Stomach smooth muscle (tissue), 2 donors: Measurements from ENCODE around the gene PDZD2.
"Not testable (repeated sequence)": the region's sequence is repeated elsewhere in the genome, so short reads cannot be mapped to it uniquely, and the experiment has no call there.

Experiments
- H3K27ac ChIP-seq: one replicate; pipeline ENCODE4 v1.7.0; 2013; ENCODE audit warnings: mild to moderate bottlenecking, low read length, inconsistent platforms
- H3K27me3 ChIP-seq, 2 donors: one replicate each; pipeline ENCODE4 v1.7.0; 2013; ENCODE audit warnings: low read length in 2 of 2; ENCODE audit not compliant: insufficient read depth in 2 of 2, control insufficient read depth in 1 of 2
- H3K36me3 ChIP-seq, 2 donors: one replicate each; pipeline ENCODE4 v1.7.0; 2013; ENCODE audit warnings: low read length in 2 of 2; ENCODE audit not compliant: control insufficient read depth in 2 of 2, insufficient read depth in 2 of 2
- H3K4me1 ChIP-seq: one replicate; pipeline ENCODE4 v1.7.0; 2013; ENCODE audit warnings: low read length; ENCODE audit not compliant: control insufficient read depth, insufficient read depth
- H3K4me3 ChIP-seq, 2 donors: one replicate each; pipeline ENCODE4 v1.7.0; 2013; ENCODE audit warnings: low read length in 2 of 2
- H3K9ac ChIP-seq, 2 donors: one replicate each; pipeline ENCODE4 v1.7.0; 2013; ENCODE audit warnings: low read length in 2 of 2, mild to moderate bottlenecking in 1 of 2
- H3K9me3 ChIP-seq, 2 donors: one replicate each; pipeline ENCODE4 v1.7.0; 2013; ENCODE audit warnings: low read length in 2 of 2; ENCODE audit not compliant: control insufficient read depth in 2 of 2
- donor health status: healthy.
- donor health status: Pancreatic carcinoma.

The PDZD2 gene

GRCh38 chr5:32069396-32069795, 430.5 kb downstream of the PDZD2 start:
- H3K4me3 ChIP-seq, result no peak overlapping the region
- no peak overlapping the region for H3K27ac ChIP-seq
- peaks cover 3% of the 10 kb centered on the region for H3K4me1 ChIP-seq
- H3K27me3 ChIP-seq, result no peaks in the 10 kb centered on the region
- H3K9ac ChIP-seq, result no peak overlapping the region
- H3K9me3 ChIP-seq, result no peaks in the 10 kb centered on the region
- H3K36me3 ChIP-seq, result peaks cover 7 to 22% of the 10 kb centered on the region in 2 donors

- Histone ChIP-seq H3K27me3 (no peaks in the 10 kb centered on the region), H3K4me3 (no peak overlapping the region)
Observed at GRCh38 chr5:32071351-32071944, 432.5 kb downstream of the PDZD2 start.

GRCh38 chr5:32072054-32072453, 433.1 kb downstream of the PDZD2 start:
- Histone ChIP-seq H3K27ac (no peak overlapping the region), H3K9me3 (no peaks in the 10 kb centered on the region), H3K4me1 (peaks cover 3% of the 10 kb centered on the region), H3K9ac (no peak overlapping the region), H3K36me3 (peaks cover 5 to 23% of the 10 kb centered on the region in 2 donors), H3K4me3 (no peak overlapping the region), H3K27me3 (no peaks in the 10 kb centered on the region)

More at GRCh38 chr5:32071351-32071944, 432.5 kb downstream of the PDZD2 start:
- no peak overlapping the region for H3K9ac ChIP-seq
- H3K36me3 ChIP-seq, result peaks cover 6 to 23% of the 10 kb centered on the region in 2 donors
- peaks cover 3% of the 10 kb centered on the region for H3K4me1 ChIP-seq
- no peak overlapping the region for H3K27ac ChIP-seq
- no peaks in the 10 kb centered on the region for H3K9me3 ChIP-seq

GRCh38 chr5:32074401-32074800, 435.5 kb downstream of the PDZD2 start:
- Histone ChIP-seq H3K4me3 (no peak overlapping the region), H3K36me3 (peaks cover 5 to 23% of the 10 kb centered on the region in 2 donors), H3K27me3 (no peaks in the 10 kb centered on the region)

GRCh38 chr5:32076699-32077695, 438.1 kb downstream of the PDZD2 start:
- Histone ChIP-seq H3K4me3 (no peak overlapping the region), H3K27ac (no peak overlapping the region), H3K4me1 (no peaks in the 10 kb centered on the region), H3K9me3 (no peaks in the 10 kb centered on the region), H3K9ac (peak overlapping the region in 1 of 2 donors; percentile 4), H3K36me3 (peaks cover 6 to 14% of the 10 kb centered on the region in 2 donors), H3K27me3 (no peaks in the 10 kb centered on the region)

More at GRCh38 chr5:32074401-32074800, 435.5 kb downstream of the PDZD2 start:
- Histone ChIP-seq H3K9me3 (no peaks in the 10 kb centered on the region), H3K9ac (no peak overlapping the region), H3K27ac (no peak overlapping the region), H3K4me1 (peaks cover 3% of the 10 kb centered on the region)

- not testable (repeated sequence) for H3K27me3 ChIP-seq, H3K4me1 ChIP-seq, H3K9me3 ChIP-seq, H3K4me3 ChIP-seq, H3K36me3 ChIP-seq, H3K9ac ChIP-seq, H3K27ac ChIP-seq
Observed at GRCh38 chr5:32078855-32079254, 439.9 kb downstream of the PDZD2 start.

- not testable (repeated sequence) for H3K4me1 ChIP-seq, H3K9ac ChIP-seq, H3K27me3 ChIP-seq, H3K36me3 ChIP-seq, H3K9me3 ChIP-seq, H3K27ac ChIP-seq, H3K4me3 ChIP-seq
Observed at GRCh38 chr5:32080565-32080964, 441.6 kb downstream of the PDZD2 start.

- Histone ChIP-seq H3K27me3 (no peaks in the 10 kb centered on the region), H3K36me3 (peaks cover 5 to 7% of the 10 kb centered on the region in 2 donors), H3K27ac (no peak overlapping the region), H3K9me3 (no peaks in the 10 kb centered on the region), H3K4me1 (no peaks in the 10 kb centered on the region), H3K4me3 (no peak overlapping the region), H3K9ac (no peak overlapping the region)
Observed at GRCh38 chr5:32082701-32083100, 443.8 kb downstream of the PDZD2 start.

- Histone ChIP-seq H3K4me1 (no peaks in the 10 kb centered on the region), H3K27ac (no peak overlapping the region), H3K36me3 (peaks cover 9 to 12% of the 10 kb centered on the region in 2 donors), H3K9ac (no peak overlapping the region), H3K4me3 (no peak overlapping the region), H3K27me3 (no peaks in the 10 kb centered on the region), H3K9me3 (no peaks in the 10 kb centered on the region)
Observed at GRCh38 chr5:32083981-32084430, 445.1 kb downstream of the PDZD2 start.

GRCh38 chr5:32087086-32088082, 448.5 kb downstream of the PDZD2 start:
- H3K9me3 ChIP-seq, result no peaks in the 10 kb centered on the region
- H3K4me1 ChIP-seq, result no peaks in the 10 kb centered on the region
- peaks cover 10 to 16% of the 10 kb centered on the region in 2 donors for H3K36me3 ChIP-seq
- no peak overlapping the region for H3K27ac ChIP-seq
- no peak overlapping the region for H3K4me3 ChIP-seq
- H3K27me3 ChIP-seq, result no peaks in the 10 kb centered on the region
- H3K9ac ChIP-seq, result no peak overlapping the region
